HG03342 (cell line): ENCODE measurements around the gene ABHD1.

Experiments
- ATAC-seq: cut with Tn5 transposase; IDR thresholded peaks from one replicate; pipeline ENCODE4 v1.9.1; 2021; ENCODE audit warnings: mild to moderate bottlenecking, moderate library complexity; ENCODE audit not compliant: unreplicated experiment

Gene ABHD1

DNA sequence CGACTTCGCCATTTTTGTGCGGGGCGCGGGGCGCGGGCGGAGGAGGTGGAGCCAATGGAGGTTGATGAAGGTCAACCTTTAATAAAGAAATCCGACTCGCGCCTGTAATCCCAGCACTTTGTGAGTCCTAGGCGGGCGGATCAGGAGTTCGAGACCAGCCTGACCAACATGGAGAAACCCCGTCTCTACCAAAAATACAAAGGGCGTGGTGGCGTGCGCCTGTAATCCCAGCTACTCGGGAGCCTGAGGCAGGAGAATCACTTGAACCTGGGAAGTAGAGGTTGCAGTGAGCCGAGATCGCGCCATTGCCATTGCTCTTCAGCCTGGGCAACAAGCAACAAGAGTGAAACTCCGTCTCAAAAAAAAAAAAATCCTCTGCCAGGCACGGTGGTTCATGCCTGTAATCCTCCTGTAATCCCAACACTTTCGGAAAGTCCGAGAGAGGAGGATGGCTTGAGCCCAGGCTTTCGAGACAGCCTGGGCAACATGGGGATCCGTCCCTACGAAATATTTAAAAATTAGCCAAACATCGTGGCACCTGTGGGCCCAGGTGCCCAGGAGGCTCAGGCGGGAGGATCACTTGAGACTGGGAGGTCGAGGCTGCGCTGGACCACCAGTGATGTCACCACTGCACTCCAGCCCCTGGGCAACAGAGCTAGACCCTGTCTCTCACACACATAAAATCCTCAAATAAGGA is 11.3 kb downstream of the ABHD1 start:
- no peak for ATAC-seq

DNA sequence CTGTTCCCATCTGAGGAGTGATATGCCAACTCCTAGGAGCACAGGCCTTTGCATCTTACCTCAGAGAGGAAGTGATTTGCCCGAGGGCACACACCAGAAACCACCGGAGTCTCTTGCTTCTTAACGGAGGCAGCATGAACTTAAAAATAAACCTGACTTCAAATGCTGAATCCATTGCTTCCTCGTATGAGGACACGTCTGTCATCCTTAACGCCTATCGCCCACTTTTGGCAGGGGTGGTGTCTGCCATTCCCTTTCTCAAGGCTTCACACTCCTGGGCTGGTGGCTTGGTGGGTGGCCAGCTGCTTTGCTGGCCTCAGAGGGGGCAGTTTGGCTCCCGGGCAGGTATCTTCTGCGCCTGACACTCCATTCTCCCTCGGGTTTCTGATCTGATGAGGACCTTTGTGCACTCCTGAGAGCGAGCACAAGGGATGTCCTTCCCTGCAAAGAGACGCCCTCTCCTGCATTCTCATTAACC is 11.9 kb downstream of the ABHD1 start:
- ATAC-seq = no peak

DNA sequence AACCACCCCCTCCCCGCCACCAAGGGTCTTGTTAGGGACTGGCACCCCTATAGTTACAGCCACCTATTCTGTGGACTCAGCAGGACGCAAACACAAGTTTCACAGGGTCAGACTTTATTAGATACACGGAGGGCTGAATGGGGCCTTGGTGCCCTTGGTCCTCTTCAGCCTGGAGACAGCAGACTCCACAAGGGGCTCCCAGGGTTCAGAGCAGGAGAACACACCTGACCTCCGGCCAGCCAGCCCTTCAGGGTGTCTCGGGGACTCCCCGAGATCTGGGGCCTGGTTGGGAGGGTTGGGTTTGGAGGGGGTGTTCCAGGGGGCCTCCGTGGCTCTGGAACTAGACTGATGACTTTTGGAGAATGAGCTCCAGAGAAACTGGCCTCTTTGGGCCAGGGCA is 13.1 kb downstream of the ABHD1 start:
- no peak for ATAC-seq

DNA sequence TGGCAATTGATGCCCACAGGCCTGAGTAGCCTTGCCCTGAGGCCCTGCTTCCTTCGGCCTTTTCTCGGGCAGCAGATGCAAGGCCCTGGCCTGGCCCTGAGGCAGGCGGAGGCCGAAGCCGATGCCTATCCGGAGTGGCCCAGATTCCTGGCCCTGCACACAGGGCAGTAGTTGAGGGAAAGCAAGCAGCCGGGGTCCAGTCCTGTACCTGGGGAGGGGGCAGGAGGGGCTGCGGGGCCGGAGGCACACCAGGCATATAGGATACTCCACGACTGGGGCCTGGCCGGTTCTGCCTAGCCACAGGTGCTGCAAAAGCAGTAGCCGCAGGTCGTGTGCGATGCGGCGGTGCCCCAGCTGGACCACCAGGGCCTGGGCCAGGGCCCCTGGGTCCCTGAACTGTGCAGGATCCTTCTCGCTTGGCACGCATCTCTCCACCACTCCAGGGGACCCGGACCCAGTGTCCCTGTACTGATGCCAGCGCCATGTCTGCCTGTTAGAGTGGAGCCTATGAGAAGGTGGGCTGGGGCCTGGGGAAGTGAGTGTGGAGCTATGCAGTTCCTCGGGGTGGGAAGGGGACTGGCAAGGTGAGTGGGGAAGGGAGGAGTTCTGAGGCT is 13.8 kb downstream of the ABHD1 start:
- no peak for ATAC-seq

DNA sequence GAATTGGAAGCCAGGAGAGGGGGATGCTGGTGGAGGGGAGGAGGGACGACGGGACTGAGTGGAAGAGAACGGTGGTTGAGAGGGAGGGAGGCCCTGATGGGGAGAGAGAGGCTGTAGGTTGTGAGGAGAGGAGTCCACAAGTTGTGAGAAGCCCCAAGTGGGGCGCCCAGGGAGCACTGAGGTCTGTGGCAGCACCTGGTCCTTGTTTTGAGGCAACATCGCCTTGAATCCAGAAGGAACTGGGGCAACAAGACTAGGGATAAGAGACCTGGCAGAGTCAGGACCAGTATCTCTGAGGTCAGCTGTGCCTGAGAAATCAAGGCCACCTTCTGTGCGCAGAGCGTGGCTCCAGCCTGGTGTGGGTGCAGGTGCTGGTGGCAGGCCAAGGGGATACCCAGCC is 14.5 kb downstream of the ABHD1 start:
- no peak for ATAC-seq

DNA sequence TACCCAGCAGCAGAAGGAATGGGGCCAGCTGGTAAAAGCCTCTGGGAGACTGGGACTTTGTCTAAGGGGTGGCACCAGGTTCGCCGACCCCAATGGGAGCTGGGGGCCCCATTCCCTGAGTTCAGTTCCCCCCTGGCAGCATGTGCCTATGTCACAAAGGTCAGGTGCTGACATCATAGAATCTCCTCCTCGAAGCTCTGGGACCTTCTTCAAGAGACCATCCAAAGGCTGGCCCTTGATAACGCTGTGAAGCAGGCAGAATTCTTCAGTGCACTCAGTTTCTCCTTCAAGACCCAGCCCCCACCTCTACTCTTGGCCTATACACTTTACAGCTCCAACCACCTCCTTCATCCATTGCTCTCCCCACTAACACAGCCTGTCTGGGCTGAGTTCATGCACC is 15.7 kb downstream of the ABHD1 start, which contains the start of gene PRR30:
Gene PRR30, minus strand, starts transcription at position 101 of the 400 bp plus-strand sequence. CDS start 1,081 bp downstream, outside the sequence.
- no peak for ATAC-seq

DNA sequence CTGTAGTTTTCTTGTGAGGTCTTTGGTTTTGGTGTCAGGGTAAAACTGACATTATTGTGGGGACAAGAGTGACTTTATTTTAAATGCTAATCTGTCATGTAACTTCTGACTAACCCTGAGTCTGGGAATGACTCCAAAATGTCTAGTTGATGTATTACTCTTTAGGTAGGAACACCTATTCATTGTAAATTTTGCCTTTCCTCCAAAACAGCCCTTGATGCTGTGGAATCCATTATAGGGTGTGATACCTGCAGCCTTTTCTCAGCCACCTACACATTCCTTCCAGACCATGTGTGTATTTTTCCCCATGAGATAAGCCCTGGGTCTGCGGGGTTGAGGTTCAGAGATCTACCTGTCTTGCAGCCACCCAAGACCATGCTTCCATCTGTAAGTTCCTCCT is 19.7 kb downstream of the ABHD1 start:
- no peak for ATAC-seq

DNA sequence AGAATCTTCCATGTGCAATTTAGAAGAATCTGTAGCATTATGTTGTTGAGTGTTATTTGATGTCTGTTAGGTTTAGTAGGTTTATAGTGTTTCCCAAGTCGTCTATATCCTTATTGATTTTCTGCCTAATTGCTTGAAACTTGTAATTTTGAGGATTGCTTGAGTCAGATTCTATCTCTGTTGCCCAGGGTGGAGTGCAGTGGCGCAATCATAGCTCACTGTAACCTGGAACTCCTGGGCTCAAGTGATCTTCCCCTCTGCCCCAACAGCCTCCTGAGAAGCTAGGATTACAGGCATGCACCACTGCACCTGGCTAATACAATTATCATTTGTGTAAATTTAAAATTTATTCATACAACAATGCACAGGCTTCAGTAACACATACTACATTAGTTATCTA is 22.1 kb downstream of the ABHD1 start:
- no peak for ATAC-seq

DNA sequence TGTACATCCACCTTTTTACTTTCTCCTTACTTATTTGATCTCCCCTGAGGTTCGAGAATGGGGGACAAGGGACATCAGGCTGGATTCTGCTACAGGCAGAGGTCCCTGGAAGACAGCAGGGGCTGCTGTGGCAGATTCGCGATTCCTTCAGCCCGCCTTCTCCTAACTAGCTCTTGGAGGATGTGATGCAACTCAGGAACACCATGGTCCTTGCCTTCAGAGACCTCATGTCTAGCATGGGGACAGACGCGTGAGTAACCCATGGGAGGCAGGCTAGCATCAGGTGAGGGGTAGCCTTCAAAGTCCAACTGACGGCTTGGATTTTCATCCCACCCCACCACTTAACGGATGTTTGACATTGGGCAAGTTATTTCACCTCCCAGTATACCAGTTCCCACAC is 24.3 kb downstream of the ABHD1 start:
- no peak for ATAC-seq

DNA sequence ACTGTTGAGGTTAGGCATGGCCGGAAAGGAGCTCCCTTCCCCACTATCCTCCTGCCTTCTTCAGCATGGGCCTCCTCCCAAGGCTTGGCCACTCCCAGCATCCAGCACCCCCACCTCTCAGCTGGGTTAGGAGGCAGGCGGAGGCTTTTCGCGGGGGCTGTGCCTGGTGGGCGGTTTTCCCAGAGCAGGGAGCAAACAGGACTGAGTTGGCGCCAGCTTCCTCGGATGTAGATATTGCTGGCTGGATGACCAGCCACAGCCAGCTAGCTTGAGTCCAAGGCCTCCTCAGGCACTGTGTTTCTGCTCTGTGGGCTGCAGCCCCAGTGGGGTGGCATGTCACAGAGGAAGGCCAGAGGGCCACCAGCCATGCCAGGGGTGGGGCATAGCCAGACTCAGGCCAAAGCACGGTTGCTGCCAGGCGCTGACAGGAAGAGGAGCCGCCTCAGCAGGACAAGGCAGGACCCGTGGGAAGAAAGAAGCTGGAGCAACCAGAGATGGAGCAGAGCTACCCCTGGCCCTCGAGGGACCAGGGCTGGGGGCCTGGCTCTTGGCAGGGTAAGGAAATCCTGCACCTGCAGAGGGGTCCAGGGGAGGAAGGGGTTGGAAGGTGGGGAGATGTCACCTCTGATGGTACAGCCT is 25.3 kb downstream of the ABHD1 start, which contains the start of gene TCF23:
Gene TCF23, plus strand, starts transcription at position 204 of the 639 bp plus-strand sequence. Its CDS starts 130 bp downstream, at position 334.
- no peak for ATAC-seq

DNA sequence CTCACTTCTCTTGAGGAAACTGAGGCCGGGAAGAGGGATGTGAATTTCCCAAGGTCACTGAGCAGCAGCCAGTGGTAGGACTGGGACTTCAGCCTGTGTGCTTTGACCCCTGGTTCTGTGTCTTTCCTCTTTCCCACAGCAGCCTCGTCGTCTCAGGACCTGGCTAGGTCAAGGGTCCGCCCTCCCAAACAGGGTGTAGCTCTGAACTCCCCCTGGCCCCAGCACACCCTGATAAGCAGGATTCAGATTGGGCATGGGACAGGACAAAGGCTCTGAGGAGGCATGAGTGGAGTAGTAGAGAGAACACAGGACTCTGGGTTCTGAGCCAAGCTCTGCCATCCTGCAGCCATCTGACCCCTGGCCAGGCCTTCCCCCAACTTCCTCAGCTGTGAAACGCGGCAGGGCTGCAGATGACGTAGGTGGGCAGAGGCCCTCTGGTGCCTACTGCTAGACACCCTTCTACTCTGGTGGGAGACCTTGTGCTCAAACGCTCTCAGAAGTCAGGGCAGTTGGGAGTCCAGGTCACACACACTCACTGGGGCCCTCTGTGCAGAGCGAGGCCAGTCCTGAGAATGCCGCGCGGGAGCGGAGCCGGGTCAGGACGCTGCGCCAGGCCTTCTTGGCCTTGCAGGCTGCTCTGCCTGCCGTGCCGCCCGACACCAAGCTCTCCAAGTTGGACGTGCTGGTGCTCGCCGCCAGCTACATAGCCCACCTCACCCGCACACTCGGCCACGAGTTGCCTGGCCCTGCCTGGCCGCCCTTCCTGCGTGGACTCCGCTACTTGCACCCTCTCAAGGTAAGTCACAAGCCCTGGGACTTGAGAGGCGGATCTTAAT is 26.2 kb downstream of the ABHD1 start:
- ATAC-seq = no peak

DNA sequence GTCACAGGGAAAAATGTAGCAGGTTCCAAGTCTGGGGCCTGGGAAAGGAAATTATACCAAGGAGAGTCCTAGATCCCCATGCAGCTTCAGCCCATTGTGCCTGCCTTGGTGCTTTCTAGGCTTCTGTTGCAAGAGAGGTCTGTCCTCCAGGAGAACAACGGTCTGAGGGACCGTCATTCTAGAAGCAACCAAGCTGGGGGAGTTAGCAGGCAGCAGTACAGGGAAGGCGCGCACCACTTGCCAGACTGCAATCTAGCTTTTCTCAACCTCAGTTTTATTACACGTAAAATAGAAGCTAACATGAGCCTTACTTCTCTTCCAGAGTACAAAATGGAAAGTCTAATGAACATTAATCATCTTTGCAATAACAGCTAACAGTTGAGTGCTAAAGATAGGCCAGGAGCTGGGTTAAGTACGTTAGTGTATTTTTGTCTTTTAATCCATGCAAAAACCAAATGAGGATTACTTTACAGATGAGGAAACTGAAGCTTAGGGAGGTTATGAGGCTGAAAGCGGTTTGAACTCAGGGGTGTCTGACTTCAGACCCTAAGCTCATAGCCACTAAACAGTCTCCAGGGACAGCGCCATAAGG is 27.1 kb downstream of the ABHD1 start:
- no peak for ATAC-seq

DNA sequence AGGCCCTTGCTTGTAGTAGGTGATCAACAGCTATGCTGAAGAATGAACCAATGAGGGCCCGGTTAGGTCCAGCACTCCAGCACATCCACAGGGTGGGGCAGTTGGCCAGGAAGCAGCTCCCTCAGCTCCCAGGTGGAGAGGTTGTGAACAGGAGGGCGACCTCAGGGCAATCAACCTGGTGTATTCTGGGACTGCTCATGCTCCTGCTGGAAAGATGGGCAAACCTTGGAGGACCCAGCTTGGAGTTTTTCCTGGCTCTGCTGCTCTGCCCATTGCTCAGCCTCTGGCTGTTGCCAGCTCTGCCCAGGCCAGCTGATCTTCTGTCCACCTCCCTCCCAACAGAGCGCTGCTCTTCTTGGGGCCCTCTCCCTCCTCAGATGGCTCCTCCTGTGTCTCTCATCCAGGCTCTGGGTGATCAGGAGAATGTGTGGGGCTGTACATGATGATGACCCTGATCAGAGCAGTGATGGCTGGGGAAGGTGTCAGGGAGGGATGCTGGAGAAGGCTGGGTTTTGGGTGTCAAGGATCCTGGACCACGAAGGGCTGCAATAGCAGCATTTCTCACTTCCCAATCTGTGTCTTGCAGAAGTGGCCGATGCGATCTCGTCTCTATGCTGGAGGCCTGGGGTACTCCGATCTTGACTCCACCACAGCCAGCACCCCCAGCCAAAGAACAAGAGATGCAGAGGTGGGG is 28.6 kb downstream of the ABHD1 start:
- no peak for ATAC-seq

DNA sequence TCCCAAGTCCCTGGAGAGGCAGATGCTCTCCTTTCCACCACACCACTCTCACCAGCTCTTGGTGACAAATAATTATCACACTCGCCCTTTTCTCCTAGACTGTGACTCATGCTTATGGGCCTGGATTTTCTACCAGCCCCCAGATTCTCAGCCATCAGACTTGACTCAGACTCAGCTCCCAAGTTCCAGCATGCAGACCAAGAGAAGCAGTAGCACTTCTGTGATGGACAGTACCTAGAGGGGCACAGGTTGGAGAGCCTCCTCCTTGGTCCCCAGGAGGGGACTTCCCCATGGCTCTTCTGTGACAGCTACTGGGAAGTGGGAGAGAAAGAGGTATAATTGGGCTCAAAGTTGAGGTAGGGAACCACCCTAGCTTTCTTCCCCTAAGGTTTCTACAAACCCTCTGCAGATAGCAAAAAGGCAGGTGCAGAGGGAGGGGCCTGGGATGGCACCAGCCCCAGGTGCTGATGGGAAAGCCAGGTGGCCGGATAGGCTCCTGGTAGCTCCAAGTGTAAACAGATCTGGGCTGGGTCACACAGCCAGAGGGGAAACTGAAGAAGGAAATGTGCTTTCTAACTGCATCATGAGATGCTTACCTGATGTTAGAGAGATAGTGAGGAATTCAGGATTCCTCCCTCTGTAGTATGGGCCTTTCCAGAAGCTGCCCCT is 29.3 kb downstream of the ABHD1 start:
- ATAC-seq = no peak

DNA sequence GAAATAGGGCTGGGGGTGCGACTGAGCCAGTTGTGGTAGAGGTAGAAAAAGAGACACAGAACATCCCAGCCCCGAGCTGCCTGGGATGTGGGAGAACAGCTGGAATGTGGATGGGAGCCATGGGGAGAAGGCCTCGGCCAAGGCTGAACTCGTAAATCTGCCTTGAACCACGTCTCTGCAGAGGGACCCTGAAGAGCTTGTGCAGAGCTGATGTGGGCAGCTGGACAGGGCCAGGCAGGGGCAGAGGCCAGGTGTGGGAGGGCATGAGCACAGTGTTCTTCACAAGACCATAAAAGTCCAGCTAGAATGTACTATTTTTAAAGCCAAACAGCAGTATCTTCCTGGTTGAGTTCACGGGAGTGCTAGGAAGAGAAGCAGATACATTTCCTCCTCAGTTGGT is 30.9 kb downstream of the ABHD1 start:
- no peak for ATAC-seq

DNA sequence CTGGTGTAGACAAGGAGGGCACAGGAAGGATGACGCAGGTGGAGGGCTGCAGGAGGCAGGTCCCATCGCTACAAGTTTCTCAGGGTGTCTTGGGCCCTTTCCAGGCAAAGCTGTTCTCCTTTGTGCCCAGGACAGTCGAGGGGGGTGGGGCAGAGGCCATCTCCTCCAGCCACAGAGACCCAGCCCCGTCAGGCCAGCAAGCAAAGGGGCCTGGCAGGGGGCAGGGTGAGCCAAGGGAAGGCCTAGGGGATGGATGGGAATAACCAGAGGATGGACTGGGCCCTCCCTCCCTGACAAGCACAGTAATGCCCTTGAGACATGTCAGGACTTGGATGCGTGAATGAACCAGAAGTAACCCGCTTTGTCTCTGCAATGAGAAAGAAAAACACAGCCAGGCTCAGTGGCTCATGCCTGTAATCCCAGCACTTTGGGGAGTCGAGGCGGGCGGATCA is 31.5 kb downstream of the ABHD1 start:
- ATAC-seq = no peak

DNA sequence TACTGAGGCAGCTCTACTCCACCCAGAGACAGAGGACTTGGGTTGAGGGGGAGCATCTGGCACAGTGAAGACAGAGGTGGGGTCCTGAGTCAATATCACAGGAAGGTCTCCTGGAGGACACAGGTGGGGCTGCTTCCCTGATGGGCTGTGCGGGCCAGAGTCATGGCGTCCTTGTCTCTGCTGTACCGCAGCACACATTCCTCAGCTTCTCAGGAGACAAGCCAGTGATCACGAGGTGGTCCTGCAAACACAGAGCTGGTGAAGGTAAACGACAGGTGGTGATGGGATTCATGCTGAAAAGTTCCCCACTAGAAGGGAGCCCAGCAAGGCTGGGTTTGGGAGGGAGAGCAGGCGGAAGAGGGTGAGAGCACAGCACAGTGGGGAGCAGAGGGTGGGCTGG is 34.9 kb downstream of the ABHD1 start:
- ATAC-seq = no peak

DNA sequence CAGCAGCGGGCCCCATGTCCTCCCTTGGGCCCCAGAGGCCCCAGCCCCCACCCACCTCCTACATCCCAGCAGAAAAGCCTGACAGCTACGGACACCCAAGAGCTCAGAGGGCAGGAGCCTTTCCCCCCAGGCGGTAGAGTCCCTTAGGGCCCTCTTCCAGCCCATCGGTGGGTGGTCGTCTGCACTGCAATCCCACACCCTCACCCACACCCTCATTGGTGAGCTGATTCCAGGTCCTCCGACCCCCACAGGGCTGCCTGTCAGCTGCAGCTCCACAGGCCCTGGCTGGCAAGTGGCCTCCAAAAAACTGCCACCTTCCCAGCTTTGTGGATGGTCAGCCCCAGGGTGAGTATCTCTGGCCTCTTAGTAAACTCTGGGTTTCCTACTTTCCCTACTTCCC is 35.7 kb downstream of the ABHD1 start:
- no peak for ATAC-seq

DNA sequence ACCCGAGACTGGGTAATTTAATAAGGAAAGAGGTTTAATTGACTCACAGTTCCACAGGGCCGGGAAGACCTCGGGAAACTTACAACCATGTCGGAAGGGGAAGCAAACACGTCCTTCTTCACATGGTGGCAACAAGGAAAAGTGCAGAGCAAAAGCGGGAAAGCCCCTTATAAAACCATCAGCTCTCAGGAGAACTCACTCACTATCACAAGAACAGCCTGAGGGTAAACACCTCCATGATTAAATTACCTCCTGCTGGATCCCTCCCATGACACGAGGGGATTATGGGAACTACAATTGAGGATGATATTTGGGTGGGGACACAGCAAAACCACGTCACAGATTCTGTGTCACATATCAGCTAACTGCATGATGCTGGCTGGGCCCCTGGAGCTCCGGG is 36.6 kb downstream of the ABHD1 start:
- ATAC-seq = no peak
